Inferior parietal cortex (tissue), 1 donor: Measurements from ENCODE around the gene WNT6.

Experiments used
- DNase-seq: peaks from one replicate; pipeline ENCODE4 v3.0.0-alpha.2; 2016; ENCODE audit errors: extremely low spot score

WNT6 gene

DNA sequence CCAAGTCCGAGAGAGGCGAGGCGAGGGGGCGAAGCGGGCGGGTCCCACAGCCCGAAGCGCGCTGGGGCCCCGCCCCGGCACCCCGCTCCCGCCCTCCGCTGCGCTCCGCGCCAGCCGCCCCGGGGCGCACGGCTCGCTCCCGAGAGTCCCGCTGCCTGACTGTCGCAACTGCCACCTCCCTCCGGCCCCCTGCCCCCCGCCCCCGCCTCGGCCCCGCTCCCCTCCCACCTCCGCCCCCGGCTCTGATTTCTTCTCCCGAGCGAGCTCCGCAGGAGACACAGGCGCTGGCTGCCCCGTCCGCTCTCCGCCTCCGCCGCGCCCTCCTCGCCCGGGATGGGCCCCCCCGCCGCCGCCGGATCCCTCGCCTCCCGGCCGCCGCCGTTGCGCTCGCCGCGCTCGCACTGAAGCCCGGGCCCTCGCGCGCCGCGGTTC, at the start of gene WNT6:
Gene WNT6 (plus strand): TSS at position 250 of the 432 bp plus-strand sequence. CDS start 233 bp downstream, outside the sequence.
- DNase-seq, result no peak

GRCh38 chr2:218810256-218810655, 49.3 kb upstream of the WNT6 start:
- no peak for DNase-seq

GRCh38 chr2:218811382-218811781, 48.2 kb upstream of the WNT6 start:
- DNase-seq, result no peak

DNA sequence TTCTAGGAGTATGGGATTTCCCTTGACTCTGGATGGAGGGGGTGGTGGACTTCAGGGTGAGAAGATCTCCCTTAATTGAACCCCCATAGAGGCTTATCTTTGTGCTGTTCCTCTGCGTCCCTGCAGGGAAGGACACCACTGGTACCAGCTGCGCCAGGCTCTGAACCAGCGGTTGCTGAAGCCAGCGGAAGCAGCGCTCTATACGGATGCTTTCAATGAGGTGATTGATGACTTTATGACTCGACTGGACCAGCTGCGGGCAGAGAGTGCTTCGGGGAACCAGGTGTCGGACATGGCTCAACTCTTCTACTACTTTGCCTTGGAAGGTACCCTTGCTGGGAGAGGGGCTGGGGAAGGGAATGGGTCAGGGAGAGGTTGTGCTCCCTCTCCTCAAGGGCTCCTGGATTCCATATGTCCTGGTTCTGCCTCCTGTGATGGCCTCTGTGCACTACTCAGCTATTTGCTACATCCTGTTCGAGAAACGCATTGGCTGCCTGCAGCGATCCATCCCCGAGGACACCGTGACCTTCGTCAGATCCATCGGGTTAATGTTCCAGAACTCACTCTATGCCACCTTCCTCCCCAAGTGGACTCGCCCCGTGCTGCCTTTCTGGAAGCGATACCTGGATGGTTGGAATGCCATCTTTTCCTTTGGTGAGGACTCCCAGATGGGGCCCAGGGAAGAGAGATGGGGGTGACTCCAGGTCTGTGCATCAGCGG, 47.3 kb upstream of the WNT6 start:
- DNase-seq, result no peak

- no peak for DNase-seq
These were observed 46.7 kb upstream of the WNT6 start for GRCh38 chr2:218812861-218813260.

GRCh38 chr2:218813771-218814460, 45.7 kb upstream of the WNT6 start:
- no peak for DNase-seq

DNA sequence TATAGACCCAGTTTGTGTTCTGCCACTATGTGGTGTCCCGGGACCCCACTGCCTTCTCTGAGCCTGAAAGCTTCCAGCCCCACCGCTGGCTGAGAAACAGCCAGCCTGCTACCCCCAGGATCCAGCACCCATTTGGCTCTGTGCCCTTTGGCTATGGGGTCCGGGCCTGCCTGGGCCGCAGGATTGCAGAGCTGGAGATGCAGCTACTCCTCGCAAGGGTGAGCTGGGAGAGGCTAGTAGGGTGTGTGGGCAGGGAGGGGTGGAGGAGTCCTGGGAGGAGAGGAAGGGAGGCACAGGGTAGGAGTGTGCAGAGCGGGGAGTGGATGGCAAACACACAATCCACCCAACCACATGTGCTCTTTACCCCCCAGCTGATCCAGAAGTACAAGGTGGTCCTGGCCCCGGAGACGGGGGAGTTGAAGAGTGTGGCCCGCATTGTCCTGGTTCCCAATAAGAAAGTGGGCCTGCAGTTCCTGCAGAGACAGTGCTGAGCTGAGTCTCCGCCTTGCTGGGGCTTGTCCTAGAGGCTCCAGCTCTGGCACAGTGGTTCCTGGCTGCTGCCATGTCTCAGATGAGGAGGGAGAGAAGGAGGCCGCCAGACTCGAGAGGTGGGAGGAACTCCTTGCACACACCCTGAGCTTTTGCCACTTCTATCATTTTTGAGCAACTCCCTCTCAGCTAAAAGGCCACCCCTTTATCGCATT, 44.9 kb upstream of the WNT6 start:
- no peak for DNase-seq

- DNase-seq, result no peak
These were observed 44.4 kb upstream of the WNT6 start for GRCh38 chr2:218815244-218815637.

GRCh38 chr2:218815649-218816048, 44.0 kb upstream of the WNT6 start:
- DNase-seq, result no peak

DNA sequence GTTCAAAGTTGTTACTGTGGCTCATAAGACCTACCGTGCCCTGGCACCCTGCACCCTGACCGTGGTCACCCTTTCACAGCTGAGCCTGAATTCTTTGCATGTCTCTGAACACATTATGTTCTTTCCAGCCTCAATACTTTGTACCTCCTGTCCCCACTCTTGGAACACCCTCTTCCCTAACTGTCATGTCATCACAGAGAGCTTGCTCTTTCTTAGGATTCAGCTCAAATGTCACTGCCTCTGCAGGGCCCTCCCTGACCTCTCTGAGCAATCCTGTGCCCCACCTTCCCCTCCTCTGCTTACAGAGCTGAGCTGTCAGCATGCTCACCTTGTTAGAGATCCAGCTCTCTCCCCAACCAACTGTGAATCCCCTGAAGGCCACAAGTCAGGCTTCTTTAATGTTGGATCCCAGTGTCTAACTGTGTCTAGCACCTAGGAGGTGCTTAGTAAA, 43.0 kb upstream of the WNT6 start:
- DNase-seq, result no peak

GRCh38 chr2:218819093-218819492, 40.5 kb upstream of the WNT6 start:
- no peak for DNase-seq

GRCh38 chr2:218820746-218821369, 38.7 kb upstream of the WNT6 start:
- no peak for DNase-seq

DNA sequence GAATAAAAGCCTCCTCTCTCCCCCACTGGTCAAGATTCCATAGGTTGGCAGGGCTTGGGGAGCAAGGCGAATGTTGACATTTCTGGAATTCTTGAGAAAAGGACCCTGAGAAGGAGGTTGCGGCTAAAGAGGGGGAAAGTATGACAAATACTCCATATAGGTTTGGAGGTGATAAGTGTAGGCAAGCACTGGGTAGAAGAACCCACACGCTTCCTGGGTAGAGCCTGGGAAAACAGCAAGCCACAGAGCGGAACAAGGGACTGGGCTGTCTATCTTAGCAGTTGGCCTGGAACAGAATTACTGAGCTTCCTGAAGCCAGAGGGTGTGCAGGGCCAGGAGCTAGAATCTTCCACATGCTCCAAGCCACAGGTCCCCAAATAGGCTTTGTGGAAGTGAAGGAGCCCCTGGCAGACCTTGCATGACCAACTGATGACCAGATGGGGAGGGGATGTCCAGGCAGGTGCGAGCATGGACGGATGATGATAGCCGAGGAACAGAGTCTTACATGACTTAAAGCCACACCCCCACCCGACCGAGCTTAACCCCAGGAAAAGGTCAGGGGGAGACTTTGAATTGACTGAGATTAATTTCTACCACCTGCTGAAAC, 37.9 kb upstream of the WNT6 start:
- no peak for DNase-seq

- DNase-seq, result no peak
These were observed 37.0 kb upstream of the WNT6 start for GRCh38 chr2:218822622-218823021.

DNA sequence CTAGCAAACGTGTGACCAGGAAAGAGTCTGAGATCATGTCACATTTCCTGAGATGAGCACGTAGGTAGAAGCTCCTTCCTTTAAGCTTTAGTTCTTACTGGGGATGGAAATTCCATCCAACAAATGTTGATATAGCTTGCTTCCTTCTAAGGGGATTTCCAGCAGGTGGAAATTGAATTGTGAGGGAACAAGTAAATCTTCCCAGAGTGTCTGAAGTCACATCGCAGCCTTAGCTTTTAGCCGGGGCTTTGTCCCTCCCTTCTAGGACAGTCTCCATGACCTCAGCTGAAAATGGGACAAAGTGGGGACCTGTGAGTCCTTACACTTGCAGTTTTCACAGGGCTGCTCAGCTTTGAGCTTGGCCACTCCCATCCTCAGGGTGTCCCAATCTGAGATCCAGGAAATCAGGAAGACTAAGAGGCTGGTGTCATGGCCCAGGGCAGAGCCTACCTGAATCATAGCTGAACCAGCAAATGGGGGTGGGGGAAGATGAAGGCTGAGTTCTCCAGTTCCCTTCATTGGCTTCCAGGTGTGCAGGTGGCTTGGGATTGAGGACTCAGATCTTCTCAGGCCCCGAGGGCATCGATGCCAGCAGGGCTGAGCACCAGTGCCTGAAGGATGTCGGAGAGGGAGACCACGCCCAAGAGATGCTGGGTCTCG, 36.3 kb upstream of the WNT6 start:
- no peak for DNase-seq

DNA sequence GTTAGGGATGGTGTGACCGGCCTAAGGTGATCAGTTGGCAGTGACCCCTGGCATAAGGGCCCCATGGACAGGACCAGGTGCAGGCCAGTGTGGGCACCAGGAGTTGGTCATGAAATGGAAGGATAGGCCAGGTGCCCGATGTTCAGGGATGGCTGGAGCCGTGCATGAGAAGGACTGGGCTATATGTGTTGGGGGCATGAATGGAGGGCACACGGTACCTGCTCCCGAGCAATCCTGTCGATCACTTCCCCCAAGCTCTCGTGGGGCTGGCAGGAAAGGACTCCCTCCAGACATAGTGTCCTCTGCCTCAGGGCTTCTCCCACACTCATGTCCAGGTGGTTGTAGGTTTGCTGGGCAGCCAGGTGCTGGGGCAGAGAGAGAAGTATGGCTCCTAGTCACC, 35.6 kb upstream of the WNT6 start:
- DNase-seq, result no peak

DNA sequence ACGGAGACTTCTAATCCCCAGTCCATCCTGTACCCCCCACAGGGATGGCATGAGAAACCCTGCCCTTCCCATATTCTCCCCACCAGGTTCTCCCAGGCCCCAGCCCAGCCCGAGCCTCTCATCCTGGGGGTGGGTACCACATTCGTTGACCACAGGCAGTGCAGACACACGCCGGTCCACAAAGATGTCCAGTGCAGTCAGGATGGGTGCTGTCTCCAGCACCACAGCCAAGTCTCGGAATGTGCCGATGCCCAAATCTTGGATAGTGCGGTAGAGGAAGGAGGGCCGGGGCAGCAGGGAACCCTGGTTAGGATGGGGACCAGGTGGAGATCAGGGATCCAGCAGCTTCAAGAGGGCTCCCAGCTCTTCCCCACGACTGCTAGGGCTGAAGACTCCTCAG, 32.8 kb upstream of the WNT6 start:
- DNase-seq, result no peak

DNA sequence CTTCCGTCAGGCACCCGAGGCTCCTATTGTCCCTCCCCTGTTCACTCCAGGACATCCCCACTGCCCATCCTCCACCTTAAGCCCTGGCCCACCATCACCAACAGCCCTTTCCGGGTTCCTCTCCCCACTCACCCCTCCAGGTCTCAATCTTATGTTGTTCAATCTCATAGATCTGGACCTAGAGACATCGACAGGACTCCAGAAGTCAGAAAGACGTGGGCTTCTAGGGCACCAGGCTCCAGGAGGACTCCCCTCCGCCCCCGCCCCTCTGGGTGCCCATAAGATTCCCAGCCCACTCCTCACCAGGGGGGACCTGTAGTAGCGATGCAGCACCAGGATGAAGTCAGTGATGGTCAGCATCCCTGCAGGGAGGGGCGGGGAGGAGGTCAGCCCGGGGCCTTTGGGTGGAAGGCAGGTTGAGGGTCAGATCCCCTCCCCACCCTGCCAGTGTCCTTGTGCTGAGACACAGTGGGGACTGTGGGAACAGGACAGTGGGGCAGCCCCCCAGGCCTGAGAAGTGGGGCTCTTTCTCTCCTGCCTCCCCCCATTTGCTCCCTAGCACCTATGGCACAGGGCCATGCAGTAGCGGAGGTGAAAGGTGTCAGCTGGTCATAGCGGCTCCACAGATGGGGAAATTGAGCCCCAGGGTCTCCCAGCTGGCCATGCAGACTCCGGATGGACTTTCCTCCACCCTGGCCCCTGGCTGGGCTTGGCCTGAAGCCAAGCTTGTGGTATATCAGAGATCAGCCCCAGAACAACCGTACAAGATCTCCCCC, 31.7 kb upstream of the WNT6 start:
- DNase-seq, result no peak

DNA sequence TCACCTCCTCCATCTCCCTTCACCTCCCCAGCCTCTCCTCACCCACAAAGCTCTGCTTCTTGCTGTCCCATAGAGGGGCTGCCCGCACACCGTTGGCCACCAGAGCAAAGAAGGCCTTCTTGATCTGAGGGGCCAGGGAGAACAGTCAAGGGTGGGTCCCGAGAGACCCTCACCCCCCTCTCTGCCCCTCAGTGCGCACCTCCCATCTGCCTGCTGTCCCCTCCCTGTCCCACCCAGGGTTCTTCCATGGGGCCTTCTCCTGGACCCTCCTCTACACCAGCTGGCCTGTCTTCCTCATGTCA, 31.2 kb upstream of the WNT6 start:
- no peak for DNase-seq

DNA sequence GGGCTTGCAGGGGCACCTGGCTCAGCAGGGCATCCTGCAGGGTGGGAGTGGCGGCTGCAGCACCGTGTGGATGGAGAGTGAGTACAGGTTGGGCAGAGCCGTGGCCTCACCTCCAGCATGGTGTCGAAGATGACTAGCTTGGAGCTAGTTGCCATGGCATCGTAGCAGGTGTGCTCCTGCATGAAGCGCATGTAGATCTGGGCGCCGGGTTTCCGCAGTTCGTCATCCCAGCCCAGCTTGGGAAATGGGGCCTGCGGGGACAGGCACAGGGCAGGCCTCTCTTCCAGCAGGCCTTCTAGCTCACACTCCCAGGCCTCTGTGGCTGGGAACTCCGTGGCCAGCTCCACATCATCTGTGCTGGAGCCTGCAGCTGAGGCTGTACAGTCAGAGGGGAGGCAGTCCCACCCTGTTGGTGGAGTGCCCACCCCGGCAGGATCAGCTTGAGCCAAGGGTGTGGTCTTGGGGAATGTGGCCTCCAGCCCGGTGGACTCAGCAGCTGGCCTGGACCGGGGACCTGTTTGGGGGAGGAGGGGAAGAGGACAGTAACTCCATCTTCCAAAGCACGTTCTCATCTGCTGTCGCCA, 29.6 kb upstream of the WNT6 start:
- DNase-seq, result no peak
